Neural crest cell (in vitro differentiated cells): ENCODE data around the gene DPEP2NB. TPM values are rescaled to one million over a fixed set of nuclear protein-coding genes. Genes with fewer than 3 reads are reported as not detected.

Source experiments
- DNase-seq: peaks from one replicate; pipeline ENCODE4 v3.0.0; 2021; ENCODE audit warnings: low read depth, mixed read lengths, low spot score
- H3K27ac Mint-ChIP-seq: one replicate; pipeline ENCODE4 v1.8.0; 2021; ENCODE audit warnings: mild to moderate bottlenecking, mixed read lengths; ENCODE audit not compliant: unreplicated experiment
- H3K27me3 Mint-ChIP-seq: 2 replicates; pipeline ENCODE4 v1.8.0; 2021; ENCODE audit warnings: low read depth, mild to moderate bottlenecking, mixed read lengths
- H3K36me3 Mint-ChIP-seq: 2 replicates; pipeline ENCODE4 v1.8.0; 2021; ENCODE audit warnings: low read depth, mild to moderate bottlenecking, mixed read lengths
- H3K4me1 Mint-ChIP-seq: 2 replicates; pipeline ENCODE4 v1.8.0; 2021; ENCODE audit warnings: mixed read lengths
- H3K4me3 Mint-ChIP-seq: one replicate; pipeline ENCODE4 v1.8.0; 2021; ENCODE audit warnings: mild to moderate bottlenecking, mixed read lengths
- H3K9me3 Mint-ChIP-seq: 2 replicates; pipeline ENCODE4 v1.8.0; 2021; ENCODE audit warnings: mixed read lengths
- CTCF ChIP-seq: fragments of 200-600 bp; sonication (generic); conservative IDR thresholded peaks from 2 replicates; pipeline ENCODE4 v1.5.0; 2021; ENCODE audit warnings: antibody characterized with exemption, mild to moderate bottlenecking
- total RNA-seq: library from RNA; stranded (reverse); gene quantifications from 2 replicates; pipeline ENCODE4 v1.2.1, GENCODE V29; 2021

The DPEP2NB gene
- total RNA-seq, 1 donor from 2014 or later: not detected

- peaks cover 4% of the 10 kb centered on the region for H3K4me1 Mint-ChIP-seq
- no peak overlapping the region for H3K4me3 Mint-ChIP-seq
- no peaks in the 10 kb centered on the region for H3K27me3 Mint-ChIP-seq
- H3K36me3 Mint-ChIP-seq: no peaks in the 10 kb centered on the region
- DNase-seq: no peak
- TF ChIP-seq CTCF: no peak
- no peak overlapping the region for H3K27ac Mint-ChIP-seq
- H3K9me3 Mint-ChIP-seq: no peaks in the 10 kb centered on the region
These were observed 13.3 kb upstream of the DPEP2NB start for GRCh38 chr16:68028996-68029395.

DNA sequence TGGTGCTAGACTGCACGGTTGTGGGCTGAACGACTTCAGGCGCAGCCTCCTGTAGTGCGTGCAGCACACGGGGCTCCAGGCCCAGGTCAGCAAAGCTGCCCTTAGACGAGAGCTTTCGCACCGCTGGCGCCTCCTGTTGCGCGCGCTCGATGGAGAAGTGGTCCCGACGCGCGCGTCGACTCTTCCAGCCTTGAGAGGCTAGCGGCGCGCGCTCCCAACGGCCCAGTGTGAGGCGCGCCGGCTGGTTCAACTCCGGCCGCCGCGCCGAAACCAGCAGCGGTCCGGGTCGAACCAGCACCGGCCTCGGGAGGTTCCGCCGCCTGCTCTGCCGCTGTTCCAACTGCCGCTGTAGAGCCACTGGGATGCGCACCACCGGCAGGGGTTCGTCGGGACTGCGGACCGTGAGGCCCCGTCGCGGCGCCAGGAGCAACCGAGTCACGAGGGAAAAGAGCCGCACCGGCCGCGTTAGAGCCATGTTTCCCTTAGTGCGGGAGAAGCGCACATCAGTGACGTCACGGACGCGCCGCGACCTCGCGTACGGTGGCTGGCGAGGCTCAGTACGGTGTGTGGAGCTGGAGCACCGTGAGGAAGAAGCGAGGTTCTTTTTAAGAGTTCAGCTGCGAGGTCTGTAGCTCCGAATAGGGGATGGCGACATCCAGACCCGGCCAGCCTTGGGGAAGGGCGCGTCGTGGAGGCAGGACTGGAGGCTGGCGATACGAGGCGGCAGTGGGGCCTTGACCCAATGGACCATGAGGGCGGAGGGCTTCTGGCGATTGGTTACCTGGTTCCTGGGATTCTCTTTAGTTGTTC lies 7.2 kb upstream of the DPEP2NB start, which contains the start of the genes DDX28 and DUS2:
TSS of gene DDX28 (minus strand) at position 505 of the 810 bp plus-strand sequence. CDS start at position 475, 30 bp downstream.
TSS of gene DUS2 (plus strand) at position 557 of the 810 bp plus-strand sequence. CDS start 14,740 bp downstream, outside the sequence.
- no peaks in the 10 kb centered on the region for H3K27me3 Mint-ChIP-seq
- DNase-seq: peak; percentile 94
- peaks cover 2% of the 10 kb centered on the region for H3K36me3 Mint-ChIP-seq
- H3K4me1 Mint-ChIP-seq: peaks cover 12% of the 10 kb centered on the region
- no peaks in the 10 kb centered on the region for H3K9me3 Mint-ChIP-seq
- H3K27ac Mint-ChIP-seq: peak within 1 kb of the TSS; percentile 98
- peak within 1 kb of the TSS; percentile 97 for H3K4me3 Mint-ChIP-seq
- no peak for TF ChIP-seq CTCF

DNA sequence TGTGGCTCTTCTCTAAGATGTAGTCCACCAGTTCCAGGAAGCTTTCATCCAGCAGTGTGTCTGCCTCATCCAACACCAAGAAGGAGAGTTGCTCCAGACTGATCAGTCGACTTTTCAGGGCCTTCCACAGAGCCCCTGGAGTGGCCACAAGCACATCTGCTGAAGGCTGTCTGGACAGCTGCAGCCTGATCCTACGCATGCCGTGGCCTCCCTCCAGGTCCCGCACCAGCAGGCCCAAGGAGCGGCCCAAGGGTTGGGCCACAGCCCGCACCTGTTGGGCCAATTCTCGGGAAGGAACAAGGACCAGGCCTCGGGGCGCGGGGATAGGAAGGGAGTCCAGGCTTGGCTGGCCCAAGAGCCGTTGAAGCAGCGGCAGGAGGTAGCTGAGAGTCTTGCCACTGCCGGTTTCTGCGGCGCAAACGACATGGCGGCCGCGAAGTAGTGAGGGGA lies 6.6 kb upstream of the DPEP2NB start:
- H3K36me3 Mint-ChIP-seq: peaks cover 2% of the 10 kb centered on the region

DNA sequence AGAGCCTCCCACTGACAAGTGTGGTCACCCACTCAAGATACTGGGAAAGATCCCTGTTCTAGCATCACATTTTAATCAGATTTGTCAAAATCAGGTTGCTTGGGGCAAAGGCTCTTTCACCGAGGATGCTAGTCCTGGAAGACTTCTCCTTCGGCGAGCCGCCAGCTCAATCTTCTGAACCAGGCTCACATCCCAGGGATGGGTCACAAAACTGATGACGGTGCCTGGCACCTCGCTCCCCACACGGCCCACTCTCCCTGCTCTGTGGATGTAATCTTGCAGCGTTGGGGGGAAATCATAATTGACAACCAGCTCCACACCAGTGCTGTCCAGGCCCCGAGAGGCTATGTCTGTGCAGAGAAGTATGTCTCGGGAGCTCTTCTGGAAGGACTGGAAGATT lies 5.8 kb upstream of the DPEP2NB start:
- Mint-ChIP-seq H3K27me3 (no peaks in the 10 kb centered on the region), H3K36me3 (peaks cover 2% of the 10 kb centered on the region), H3K4me1 (peaks cover 12% of the 10 kb centered on the region), H3K27ac (no peak overlapping the region), H3K9me3 (no peaks in the 10 kb centered on the region), H3K4me3 (peak overlapping the region; percentile 97)
- DNase-seq: no peak
- no peak for TF ChIP-seq CTCF

More for the DNA sequence above, 6.6 kb upstream of the DPEP2NB start:
- peak overlapping the region; percentile 67 for H3K27ac Mint-ChIP-seq
- DNase-seq: no peak
- no peak for TF ChIP-seq CTCF
- H3K27me3 Mint-ChIP-seq: no peaks in the 10 kb centered on the region
- peaks cover 12% of the 10 kb centered on the region for H3K4me1 Mint-ChIP-seq
- H3K9me3 Mint-ChIP-seq: no peaks in the 10 kb centered on the region
- peak overlapping the region; percentile 97 for H3K4me3 Mint-ChIP-seq

DNA sequence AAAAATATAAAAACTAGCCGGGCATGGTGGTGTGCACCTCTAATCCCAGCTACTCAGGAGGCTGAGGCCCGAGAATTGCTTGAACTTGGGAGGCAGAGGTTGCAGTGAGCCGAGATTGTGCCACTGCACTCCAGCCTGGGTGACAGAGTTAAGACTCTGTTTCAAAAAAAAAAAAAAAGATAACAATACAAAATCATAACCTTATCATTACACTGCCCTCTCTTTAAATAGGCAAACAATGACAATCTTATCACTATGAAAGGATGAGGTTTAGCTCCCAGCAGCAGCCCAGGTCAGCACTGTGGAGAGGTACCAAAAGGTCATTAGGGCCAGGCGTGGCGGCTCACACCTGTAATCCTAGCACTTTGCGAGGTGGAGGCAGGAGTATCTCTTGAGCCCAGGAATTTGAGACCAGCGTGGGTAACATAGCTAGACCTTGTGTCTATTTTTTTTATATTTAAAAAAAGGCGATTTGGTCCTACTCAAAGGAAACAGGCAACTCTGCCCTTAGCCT lies 3.5 kb upstream of the DPEP2NB start:
- TF ChIP-seq CTCF: no peak
- Mint-ChIP-seq H3K27ac (no peak overlapping the region), H3K4me1 (peaks cover 9% of the 10 kb centered on the region), H3K27me3 (peaks cover 6% of the 10 kb centered on the region), H3K36me3 (peaks cover 2% of the 10 kb centered on the region), H3K4me3 (no peak overlapping the region), H3K9me3 (no peaks in the 10 kb centered on the region)
- DNase-seq: no peak
